Common myeloid progenitor, CD34-positive (primary cell): ENCODE results near the gene MAL.
A peak's percentile ranks its signal among the peaks of the same experiment; 100 is the strongest.

Experiments
- CTCF ChIA-PET: fragments of 350-600 bp; sonication (Branson Sonifier 250); formaldehyde crosslinking; loops from one replicate; lab custom pipeline; 2021; ENCODE audit warnings: antibody characterized with exemption; lab: Charles Lee
- POLR2A ChIA-PET: fragments of 350-600 bp; sonication (Branson Sonifier 250); formaldehyde crosslinking; loops from one replicate; lab custom pipeline; 2021; ENCODE audit warnings: antibody characterized with exemption; lab: Charles Lee
- DNase-seq, 3 donors: peaks; one replicate each; pipeline versions ENCODE4 v3.0.0 to v3.0.0-alpha.2; 2013
- H3K27ac ChIP-seq, 2 experiments: 1 replicate in 1 of 2; 2 replicates in 1 of 2; pipeline ENCODE4 v1.7.0; 2013; ENCODE audit warnings: inconsistent platforms in 2 of 2, low read length in 2 of 2, mild to moderate bottlenecking in 2 of 2, low read depth in 1 of 2, moderate library complexity in 1 of 2; ENCODE audit not compliant: severe bottlenecking in 2 of 2, insufficient read depth in 1 of 2, poor library complexity in 1 of 2
- H3K27me3 ChIP-seq, 5 experiments: replicated peaks in 2 of 5; 1 replicate in 3 of 5; 2 replicates in 2 of 5; pipeline versions ENCODE4 v1.6.1 to v1.7.0; 2013; ENCODE audit warnings: low read length in 4 of 5, mild to moderate bottlenecking in 2 of 5, moderate library complexity in 2 of 5, inconsistent platforms in 1 of 5; ENCODE audit not compliant: insufficient read depth in 5 of 5, control insufficient read depth in 4 of 5
- H3K36me3 ChIP-seq, 4 experiments: 1 replicate in 2 of 4; 2 replicates in 2 of 4; pipeline versions ENCODE4 v1.6.1 to v1.7.0; 2013; ENCODE audit warnings: low read length in 3 of 4, control low read depth in 1 of 4, mild to moderate bottlenecking in 1 of 4; ENCODE audit not compliant: control insufficient read depth in 4 of 4, insufficient read depth in 4 of 4
- H3K4me1 ChIP-seq, 4 experiments: 1 replicate in 3 of 4; 2 replicates in 1 of 4; pipeline versions ENCODE4 v1.6.1 to v1.7.1; 2013; ENCODE audit warnings: low read length in 3 of 4, mild to moderate bottlenecking in 3 of 4, control low read depth in 1 of 4, inconsistent platforms in 1 of 4, moderate library complexity in 1 of 4; ENCODE audit not compliant: control insufficient read depth in 4 of 4, insufficient read depth in 4 of 4; ENCODE audit errors: control extremely low read depth in 1 of 4
- H3K4me3 ChIP-seq, 7 experiments: 1 replicate in 4 of 7; 2 replicates in 3 of 7; pipeline versions ENCODE4 v1.5.1 to v1.7.0; 2013; ENCODE audit warnings: mild to moderate bottlenecking in 7 of 7, low read length in 6 of 7, moderate library complexity in 6 of 7, inconsistent platforms in 2 of 7, low read depth in 2 of 7, control low read depth in 1 of 7; ENCODE audit not compliant: insufficient read depth in 4 of 7, control insufficient read depth in 1 of 7; ENCODE audit errors: extremely low read depth in 1 of 7
- H3K9me3 ChIP-seq, 5 experiments: 1 replicate in 4 of 5; 2 replicates in 1 of 5; pipeline versions ENCODE4 v1.6.1 to v1.7.1; 2013; ENCODE audit warnings: low read length in 4 of 5, mild to moderate bottlenecking in 2 of 5, inconsistent platforms in 1 of 5, low read depth in 1 of 5, moderate library complexity in 1 of 5; ENCODE audit not compliant: control insufficient read depth in 4 of 5, insufficient read depth in 2 of 5; ENCODE audit errors: control extremely low read depth in 1 of 5
- WGBS: methylation state at CpG from one replicate; pipeline ENCODE4 v1.1.5; 2013; ENCODE audit not compliant: insufficient coverage; 5-methylcytosine and 5-hydroxymethylcytosine counted together

The MAL gene

GRCh38 chr2:94982675-94983074, 42.8 kb upstream of the MAL start:
- peak in 2 of 3 donors; percentile 7 to 25 for DNase-seq

GRCh38 chr2:94984964-94985575, 40.4 kb upstream of the MAL start:
- Histone ChIP-seq H3K9me3 (peaks cover 0 to 3% (median 0%) of the 10 kb centered on the region in 5 experiments), H3K4me1 (peaks cover 0 to 5% (median under 1%) of the 10 kb centered on the region in 4 experiments), H3K27me3 (peaks cover 0 to 4% (median 0%) of the 10 kb centered on the region in 5 experiments), H3K36me3 (no peaks in the 10 kb centered on the region), H3K27ac (no peak overlapping the region), H3K4me3 (no peak overlapping the region)
- no peak for DNase-seq
- ChIA-PET CTCF (interaction anchor here (1.0 to 1.9 kb wide), 6 partner anchors 14 to 130 kb away, joined by 3 to 9 read pairs (median 6); no protein-coding TSS in a partner anchor), POLR2A (no interaction called here)
- WGBS, result 77% methylated on average over 7 of the region's 9 CpGs

More at GRCh38 chr2:94982675-94983074, 42.8 kb upstream of the MAL start:
- 58% methylated on average over 2 of the region's 3 CpGs for WGBS
- Histone ChIP-seq H3K4me1 (peaks cover 0 to 5% (median under 1%) of the 10 kb centered on the region in 4 experiments), H3K9me3 (peaks cover 0 to 3% (median 0%) of the 10 kb centered on the region in 5 experiments), H3K27me3 (peaks cover 0 to 4% (median 0%) of the 10 kb centered on the region in 5 experiments), H3K36me3 (no peaks in the 10 kb centered on the region), H3K27ac (no peak overlapping the region), H3K4me3 (no peak overlapping the region)
- ChIA-PET POLR2A (no interaction called here), CTCF (interaction anchor here (0.7 to 0.8 kb wide), 2 partner anchors 33 to 110 kb away, joined by 3 read pairs; no protein-coding TSS in a partner anchor)

- H3K4me3 ChIP-seq, result no peak overlapping the region
- H3K27me3 ChIP-seq, result peaks cover 0 to 4% (median 0%) of the 10 kb centered on the region in 5 experiments
- peaks cover 0 to 3% (median 0%) of the 10 kb centered on the region in 5 experiments for H3K9me3 ChIP-seq
- no peak overlapping the region for H3K27ac ChIP-seq
- ChIA-PET CTCF (interaction anchor here (1.0 to 1.9 kb wide), 7 partner anchors 15 to 130 kb away, joined by 3 to 9 read pairs (median 6); no protein-coding TSS in a partner anchor), POLR2A (no interaction called here)
- H3K36me3 ChIP-seq, result no peaks in the 10 kb centered on the region
- 94% methylated on average over 4 of the region's 5 CpGs for WGBS
- no peak for DNase-seq
- peaks cover 0 to 5% (median under 1%) of the 10 kb centered on the region in 4 experiments for H3K4me1 ChIP-seq
These were observed 39.9 kb upstream of the MAL start for GRCh38 chr2:94985636-94986035.

GRCh38 chr2:94986392-94986963, 39.0 kb upstream of the MAL start:
- no peak overlapping the region for H3K27ac ChIP-seq
- 60% methylated on average over 1 of the region's 3 CpGs for WGBS
- H3K27me3 ChIP-seq, result peaks cover 0 to 4% (median 0%) of the 10 kb centered on the region in 5 experiments
- DNase-seq, result peak; percentile 54 to 76 (median 66)
- POLR2A ChIA-PET, result interaction anchor here (0.5 kb wide), 1 partner anchor 76 kb away, joined by 3 read pairs; no protein-coding TSS in a partner anchor
- no peak overlapping the region for H3K4me3 ChIP-seq
- H3K36me3 ChIP-seq, result no peaks in the 10 kb centered on the region
- peaks cover 0 to 3% (median 0%) of the 10 kb centered on the region in 5 experiments for H3K9me3 ChIP-seq
- CTCF ChIA-PET, result interaction anchor here (0.6 to 1.9 kb wide), 8 partner anchors 9 to 129 kb away, joined by 3 to 9 read pairs (median 6); no protein-coding TSS in a partner anchor
- H3K4me1 ChIP-seq, result peaks cover 0 to 5% (median under 1%) of the 10 kb centered on the region in 4 experiments

- no peaks in the 10 kb centered on the region for H3K36me3 ChIP-seq
- no peak overlapping the region for H3K27ac ChIP-seq
- WGBS, result 91% methylated on average over 11 of the region's 15 CpGs
- peaks cover 0 to 3% (median 0%) of the 10 kb centered on the region in 5 experiments for H3K9me3 ChIP-seq
- DNase-seq, result peak in 2 of 3 donors; percentile 28 to 40
- ChIA-PET POLR2A (no interaction called here), CTCF (interaction anchor here (0.6 to 1.8 kb wide), 4 partner anchors 12 to 128 kb away, joined by 3 to 9 read pairs (median 6); no protein-coding TSS in a partner anchor)
- H3K27me3 ChIP-seq, result peaks cover 0 to 4% (median 0%) of the 10 kb centered on the region in 5 experiments
- H3K4me3 ChIP-seq, result no peak overlapping the region
- peaks cover 0 to 5% (median under 1%) of the 10 kb centered on the region in 4 experiments for H3K4me1 ChIP-seq
These were observed 38.2 kb upstream of the MAL start for GRCh38 chr2:94987074-94988020.

GRCh38 chr2:94990956-94991355, 34.6 kb upstream of the MAL start:
- DNase-seq, result no peak
- peaks cover 0 to 2% (median 0%) of the 10 kb centered on the region in 4 experiments for H3K4me1 ChIP-seq
- H3K4me3 ChIP-seq, result no peak overlapping the region
- no peak overlapping the region for H3K27ac ChIP-seq
- ChIA-PET POLR2A (no interaction called here), CTCF (interaction anchor here (0.8 kb wide), 1 partner anchor 32 kb away, joined by 3 read pairs; no protein-coding TSS in a partner anchor)
- H3K27me3 ChIP-seq, result peaks cover 0 to 10% (median under 1%) of the 10 kb centered on the region in 5 experiments
- no peaks in the 10 kb centered on the region for H3K36me3 ChIP-seq
- H3K9me3 ChIP-seq, result no peaks in the 10 kb centered on the region
